Measurements from ENCODE around the gene GATD1.

- no peak for TF ChIP-seq EP300 (IDR thresholded peaks at IDR 0.05)
- no peak for TF ChIP-seq CTCF (IDR thresholded peaks at IDR 0.05)
- TF ChIP-seq POLR2A (IDR thresholded peaks at IDR 0.05): no peak
Observed at GRCh38 chr11:790721-791564, 13.7 kb upstream of the GATD1 start.

Data from tibial nerve (tissue), 4 donors.